GDM1 (cell line): ENCODE data around the gene OXSR1.
"Not testable (repeated sequence)": the region's sequence is repeated elsewhere in the genome, so short reads cannot be mapped to it uniquely, and the experiment has no call there.

ENCODE experiments used
- DNase-seq: peaks from one replicate; lab custom pipeline; 2025; lab: John Stamatoyannopoulos, UW

OXSR1 gene

DNA sequence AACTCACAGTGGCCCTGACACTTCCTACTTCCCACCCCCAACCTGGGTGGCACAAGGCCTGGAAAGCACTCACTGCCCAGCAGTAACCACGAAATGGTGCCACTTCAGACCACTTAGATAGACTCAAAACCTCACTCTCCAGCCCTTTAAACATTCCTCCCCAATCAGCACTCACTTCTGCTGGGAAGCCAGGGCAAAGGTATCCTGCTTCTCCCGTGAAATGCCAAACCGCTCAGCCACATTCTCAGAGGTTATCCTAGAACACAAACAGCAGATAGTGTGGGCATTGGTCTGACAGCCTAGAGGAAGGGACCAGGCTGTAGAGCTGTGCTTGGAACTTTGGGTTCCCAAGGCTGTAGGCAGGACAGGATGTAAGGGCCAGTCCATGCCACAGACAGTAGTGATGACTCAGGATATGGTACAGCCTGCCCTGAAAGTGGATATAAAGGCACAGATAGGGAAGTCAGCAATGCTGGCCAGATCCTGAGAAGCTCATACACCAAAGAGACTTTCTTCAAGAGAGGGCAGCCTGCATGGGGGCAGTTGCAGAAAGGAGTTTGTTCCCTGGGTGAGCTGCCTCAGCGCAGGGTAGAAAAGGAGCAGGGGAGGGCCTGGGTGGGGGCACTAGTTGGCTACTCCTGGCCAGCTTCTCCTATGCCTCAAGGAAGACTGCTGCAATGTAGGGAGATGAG lies 37.6 kb upstream of the OXSR1 start:
- DNase-seq: no peak

DNA sequence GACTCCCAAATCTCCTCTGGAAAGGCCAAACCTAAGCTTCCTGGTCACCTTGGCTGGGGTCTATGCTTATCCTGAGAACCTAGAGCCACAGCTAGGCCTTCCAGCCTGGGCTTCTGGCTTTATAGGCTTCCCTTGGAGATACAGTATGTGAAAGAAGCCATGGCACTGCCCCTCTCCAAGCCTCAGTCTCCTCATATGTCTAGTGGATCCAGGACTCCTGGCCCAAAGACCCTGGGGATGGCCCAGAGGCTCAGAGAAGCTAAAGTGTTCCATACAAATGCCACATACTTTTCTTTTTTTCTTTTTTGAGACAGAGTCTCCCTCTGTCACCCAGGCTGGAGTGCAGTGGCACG lies 37.1 kb upstream of the OXSR1 start:
- no peak for DNase-seq

DNA sequence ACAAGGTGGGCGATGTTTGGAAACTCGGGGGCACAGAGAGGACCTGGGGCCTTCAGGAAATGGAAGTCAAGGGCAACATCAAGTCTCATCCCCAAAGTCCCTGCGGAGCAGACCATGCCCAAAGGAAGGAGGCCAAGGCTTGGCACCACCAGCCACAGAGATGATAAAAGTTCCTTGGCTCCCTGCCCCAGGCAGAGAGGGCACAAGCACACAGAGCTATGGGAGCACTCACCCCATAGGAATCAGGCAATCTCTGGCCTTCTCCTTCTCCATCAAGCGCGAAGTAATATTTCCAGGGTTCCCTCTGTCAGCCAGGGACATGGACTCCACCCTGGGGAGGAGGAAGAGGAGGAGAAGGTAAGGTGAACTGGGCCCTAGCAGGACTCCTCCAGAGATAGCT lies 36.3 kb upstream of the OXSR1 start:
- DNase-seq: no peak

DNA sequence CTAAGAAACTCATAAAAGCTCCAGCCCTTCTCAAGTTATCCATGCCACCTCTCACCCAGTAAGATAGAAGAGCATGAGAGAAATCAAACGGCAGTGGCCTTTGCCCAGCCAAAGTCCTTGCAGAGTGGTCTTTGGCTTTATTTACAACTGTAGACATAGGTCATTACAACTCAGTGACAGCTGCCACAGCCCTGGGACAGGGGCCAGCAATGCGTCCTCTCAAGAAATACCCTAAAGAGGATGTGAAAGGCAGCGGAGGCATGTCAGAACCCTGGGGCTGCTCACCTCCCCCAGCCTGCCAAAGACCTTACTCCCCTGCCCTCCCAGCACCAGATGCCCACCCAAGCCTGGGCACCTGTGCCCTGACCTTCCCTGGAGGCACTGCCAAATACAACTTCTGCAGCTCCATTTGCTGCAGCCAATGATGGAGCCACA lies 34.7 kb upstream of the OXSR1 start:
- DNase-seq: no peak

DNA sequence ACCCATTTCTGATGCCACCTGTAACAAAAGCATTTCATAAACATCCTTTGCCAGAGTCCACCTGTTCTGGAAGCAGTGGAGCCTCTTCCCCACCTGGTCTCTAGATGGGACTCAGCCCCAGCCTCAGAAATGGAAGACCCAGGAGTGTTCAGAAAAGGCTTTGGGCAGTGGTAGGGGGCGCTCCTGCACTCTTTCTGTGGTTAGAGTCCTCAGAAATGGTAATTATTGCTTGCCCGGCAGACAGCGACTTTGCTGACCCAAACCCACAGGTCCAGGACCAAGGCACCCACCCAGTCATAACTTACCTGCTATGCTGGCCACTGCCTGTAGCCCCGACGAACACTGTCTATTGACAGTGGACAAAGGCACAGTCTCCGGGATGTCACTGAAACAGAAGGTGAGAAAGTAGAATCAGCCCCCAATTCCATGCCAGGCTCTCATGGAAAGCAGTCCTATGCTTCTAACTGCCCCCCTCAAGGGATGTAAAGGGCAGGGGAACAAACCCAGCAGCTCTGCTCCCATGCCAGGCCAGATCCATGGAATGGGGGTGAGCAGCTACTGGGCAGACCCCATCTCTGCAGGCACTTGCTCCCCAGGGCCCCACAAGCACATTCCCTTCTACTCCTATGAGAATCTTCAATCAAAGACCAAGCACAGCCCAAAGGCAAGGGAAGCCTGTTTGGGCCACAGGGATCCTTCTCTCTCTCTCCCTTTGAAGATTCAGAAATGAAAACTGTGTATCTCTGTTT lies 33.5 kb upstream of the OXSR1 start:
- DNase-seq: no peak

DNA sequence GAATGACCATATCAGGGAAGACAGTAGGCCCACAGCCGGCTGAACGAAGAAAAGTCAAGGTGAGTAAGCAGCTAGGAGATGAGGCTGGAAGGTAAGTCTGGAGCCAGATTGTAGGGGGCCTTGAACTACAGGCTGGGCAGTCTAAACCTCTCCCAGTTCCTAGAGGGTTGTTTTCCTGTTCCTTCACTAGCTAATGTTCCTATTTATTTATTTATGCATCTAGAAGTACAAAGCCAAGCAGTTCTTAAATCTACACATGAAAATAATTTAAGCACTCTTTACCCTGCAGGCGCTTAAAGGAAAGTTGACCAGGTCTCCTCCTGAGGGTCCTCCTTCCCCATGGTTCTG lies 32.2 kb upstream of the OXSR1 start:
- no peak for DNase-seq

DNA sequence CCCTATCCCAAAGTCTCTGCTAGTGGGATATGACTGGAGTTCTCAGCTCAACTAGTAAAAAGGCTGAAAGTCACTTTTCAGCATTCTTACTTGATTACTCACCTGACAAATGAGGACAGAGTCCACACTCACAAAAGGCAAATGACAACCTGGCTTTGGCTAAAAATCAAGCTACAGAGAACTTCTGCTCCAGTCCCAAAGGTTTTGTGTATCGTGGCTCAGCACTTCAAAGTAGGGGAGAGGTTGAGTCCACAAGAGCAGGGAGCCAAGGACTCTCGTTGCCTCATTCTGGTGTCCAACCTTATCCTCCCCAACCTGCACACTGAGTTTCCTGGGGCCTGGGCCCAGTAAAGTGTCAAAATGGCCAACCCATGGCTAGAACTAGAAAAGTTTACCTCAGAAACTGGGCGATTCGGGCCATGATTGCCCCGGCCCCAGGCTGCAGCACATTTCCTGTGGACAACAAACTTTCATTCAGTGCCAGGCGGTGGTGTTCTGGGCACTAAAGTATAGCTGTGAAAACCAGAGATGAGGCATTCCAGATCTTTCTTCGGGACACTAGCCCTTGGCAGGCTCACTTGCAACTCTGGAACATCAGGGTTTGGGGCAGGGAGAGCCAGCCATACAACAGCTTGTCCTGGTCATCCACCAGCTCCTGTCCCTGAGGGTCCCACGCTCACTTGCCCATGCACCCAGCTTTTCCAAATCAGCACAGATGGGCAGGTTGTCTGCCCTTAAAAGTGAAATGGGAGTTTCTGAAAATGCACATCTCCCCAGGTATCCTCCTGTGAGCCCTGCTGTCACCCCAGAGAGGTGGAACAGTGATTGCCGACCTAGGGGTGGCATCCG lies 31.6 kb upstream of the OXSR1 start:
- DNase-seq: no peak

DNA sequence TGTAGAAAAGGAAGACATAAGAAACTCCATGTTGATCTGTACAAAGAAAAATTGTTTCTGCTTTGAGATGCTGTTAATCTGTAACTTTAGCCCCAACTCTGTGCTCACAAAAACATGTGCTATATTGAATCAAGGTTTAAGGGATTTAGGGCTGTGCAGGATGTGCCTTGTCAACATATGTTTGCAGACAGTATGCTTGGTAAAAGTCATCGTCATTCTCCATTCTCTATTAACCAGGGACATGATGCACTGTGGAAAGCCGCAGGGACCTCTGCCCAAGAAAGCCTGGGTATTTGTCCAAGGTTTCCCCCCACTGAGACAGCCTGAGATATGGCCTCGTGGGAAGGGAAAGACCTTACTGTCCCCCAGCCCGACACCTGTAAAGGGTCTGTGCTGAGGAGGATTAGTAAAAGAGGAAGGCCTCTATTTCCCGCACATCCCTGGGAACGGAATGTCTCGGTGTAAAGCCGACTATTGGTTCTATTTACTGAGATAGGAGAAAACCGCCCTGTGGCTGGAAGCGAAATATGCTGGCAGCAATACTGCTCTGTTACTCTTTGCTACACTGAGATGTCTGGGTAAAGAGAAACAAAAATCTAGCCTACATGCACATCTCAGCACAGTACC lies 30.7 kb upstream of the OXSR1 start:
- DNase-seq: not testable (repeated sequence)

DNA sequence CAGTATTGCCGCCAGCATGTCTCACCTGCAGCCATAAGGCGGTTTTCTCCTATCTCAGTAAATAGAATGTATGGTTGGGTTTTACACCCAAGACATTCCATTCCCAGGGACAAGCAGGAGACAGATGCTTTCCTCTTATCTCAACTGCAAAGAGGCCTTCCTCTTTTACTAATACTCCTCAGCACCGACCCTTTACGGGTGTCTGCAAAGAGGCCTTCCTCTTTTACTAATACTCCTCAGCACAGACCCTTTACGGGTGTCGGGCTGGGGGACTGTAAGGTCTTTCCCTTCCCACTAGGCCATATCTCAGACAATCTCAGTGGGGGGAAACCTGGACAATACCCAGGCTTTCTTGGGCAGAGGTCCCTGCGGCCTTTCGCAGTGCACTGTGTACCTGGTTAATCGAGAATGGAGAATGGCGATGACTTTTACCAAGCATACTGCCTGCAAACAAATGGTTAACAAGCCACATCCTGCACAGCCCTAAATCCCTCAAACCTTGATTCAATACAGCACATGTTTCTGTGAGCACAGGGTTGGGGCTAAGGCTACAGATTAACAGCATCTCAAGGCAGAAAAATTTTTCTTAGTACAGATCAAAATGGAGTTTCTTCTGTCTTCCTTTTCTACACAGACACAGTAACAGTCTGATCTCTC lies 29.6 kb upstream of the OXSR1 start:
- peak; percentile 11 for DNase-seq

DNA sequence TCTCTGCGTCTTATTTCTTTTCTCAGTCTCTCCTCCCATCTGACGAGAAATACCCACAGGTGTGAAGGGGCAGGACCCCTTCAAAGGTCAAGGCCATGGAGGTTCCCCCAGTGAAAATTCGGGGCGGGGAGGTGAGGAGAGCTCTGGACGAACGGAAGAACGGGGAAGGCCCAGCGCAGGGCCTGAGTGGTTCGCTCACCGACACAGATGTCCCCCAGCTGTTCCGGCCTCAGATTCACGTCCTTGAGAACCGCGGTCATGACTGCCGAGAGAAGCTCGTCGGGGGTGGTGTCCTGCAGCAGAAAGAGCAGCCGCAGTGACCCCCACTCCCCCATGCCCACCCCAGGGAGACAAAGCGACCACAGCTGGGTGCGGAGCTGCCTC lies 29.0 kb upstream of the OXSR1 start:
- DNase-seq: no peak

DNA sequence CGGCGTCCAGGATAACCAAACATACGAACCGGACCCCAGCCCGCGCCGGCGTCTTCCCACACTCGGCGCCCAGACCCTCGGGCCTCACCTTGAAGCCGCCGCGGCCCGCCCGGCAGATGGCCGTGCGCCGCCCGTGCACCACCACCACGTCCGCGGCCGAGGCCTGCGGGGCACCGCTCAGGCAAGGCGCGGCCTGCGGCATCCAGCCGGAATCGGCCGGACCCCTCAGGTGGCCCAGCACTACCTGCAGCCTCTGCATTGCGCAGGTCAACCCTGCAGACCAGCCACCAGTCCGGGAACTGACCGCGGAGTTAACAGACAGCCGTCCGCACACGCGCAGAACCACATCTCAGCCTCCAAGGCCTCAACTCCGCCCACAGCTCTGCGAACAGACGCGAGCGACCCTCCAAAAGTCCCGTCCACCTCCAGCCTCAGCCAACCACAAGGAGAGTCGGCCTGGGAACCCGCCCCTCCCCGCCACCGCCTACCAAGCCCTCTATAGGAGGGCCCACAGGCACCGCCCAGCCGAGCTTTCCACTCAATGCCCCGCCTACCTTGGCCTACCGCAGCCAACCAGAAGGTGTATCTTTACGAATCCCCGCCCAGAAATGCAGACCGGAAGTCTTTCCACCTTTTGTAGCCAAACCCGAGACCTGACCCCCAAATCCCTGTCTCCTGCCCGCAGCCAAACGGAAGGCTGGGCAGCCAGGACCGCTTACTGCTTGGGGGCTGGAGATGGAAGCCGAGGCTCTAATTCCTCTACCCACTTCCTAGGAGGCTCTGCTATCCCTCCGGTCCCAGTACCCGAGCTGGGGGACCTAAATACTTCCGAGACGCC lies 28.3 kb upstream of the OXSR1 start, which contains the start of gene ACAA1:
ACAA1 (minus strand) TSS at position 351 of the 838 bp plus-strand sequence; CDS start at position 259, 92 bp downstream.
- peak; percentile 98 for DNase-seq

DNA sequence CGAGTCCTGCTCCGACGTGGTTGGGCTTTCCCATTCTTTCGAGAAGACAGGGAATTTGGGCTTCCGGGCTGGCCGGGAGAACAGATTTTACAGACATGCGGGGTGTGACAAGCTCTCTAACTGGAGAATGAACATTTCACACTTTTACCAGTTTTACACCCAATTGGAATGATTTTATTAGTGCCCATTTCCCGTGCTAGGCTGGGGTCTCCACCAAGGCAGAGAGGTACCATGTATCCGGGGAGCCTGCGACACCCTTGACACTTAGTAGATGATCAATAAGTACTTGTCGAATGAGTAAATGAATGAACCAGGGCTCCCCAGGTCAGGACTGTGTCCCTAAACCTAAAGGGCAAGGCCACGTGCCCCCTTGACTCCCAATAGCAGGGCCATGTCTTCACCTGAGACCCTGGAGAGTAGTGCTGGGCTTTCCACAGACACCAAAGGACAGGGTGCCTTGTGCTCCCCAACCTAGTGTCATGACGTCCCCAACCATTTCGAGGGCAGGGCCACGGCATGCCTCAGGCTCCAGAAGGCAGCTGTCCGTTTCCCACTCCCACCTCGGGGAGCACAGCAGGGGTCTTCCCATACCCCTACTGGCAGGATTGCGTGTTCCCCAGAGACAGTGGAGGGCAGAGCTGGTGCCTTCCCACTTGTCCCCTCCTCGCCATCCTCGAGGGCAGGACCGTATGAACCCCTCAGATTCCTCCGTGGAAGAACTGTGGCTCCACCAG lies 27.6 kb upstream of the OXSR1 start:
- no peak for DNase-seq

DNA sequence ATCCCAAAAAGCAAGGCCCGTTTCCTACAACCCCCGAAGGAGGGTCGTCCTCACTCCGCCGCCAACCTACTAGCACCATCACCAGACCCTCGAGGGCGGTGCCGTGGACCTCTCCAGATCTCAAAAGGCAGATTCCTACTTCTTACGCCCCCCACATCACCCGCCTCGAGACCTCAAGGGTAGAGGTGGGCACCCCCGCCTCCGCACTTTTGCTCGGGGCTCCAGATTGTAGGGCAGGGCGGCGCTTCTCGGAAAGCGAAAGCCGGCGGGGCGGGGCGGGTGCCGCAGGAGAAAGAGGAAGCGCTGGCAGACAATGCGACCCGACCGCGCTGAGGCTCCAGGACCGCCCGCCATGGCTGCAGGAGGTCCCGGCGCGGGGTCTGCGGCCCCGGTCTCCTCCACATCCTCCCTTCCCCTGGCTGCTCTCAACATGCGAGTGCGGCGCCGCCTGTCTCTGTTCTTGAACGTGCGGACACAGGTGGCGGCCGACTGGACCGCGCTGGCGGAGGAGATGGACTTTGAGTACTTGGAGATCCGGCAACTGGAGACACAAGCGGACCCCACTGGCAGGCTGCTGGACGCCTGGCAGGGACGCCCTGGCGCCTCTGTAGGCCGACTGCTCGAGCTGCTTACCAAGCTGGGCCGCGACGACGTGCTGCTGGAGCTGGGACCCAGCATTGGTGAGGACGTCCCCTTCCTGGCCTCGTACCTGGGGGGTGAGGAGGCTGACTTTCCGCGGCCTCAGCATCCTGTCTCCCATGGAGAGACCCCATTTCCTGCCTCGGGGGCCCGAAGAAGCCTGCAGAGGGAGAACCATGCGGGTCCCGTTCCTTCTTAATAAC lies 26.8 kb upstream of the OXSR1 start, which contains the start of gene MYD88:
MYD88 (plus strand) TSS at position 313 of the 842 bp plus-strand sequence; CDS start at position 353, 40 bp downstream.
- peak; percentile 68 for DNase-seq

DNA sequence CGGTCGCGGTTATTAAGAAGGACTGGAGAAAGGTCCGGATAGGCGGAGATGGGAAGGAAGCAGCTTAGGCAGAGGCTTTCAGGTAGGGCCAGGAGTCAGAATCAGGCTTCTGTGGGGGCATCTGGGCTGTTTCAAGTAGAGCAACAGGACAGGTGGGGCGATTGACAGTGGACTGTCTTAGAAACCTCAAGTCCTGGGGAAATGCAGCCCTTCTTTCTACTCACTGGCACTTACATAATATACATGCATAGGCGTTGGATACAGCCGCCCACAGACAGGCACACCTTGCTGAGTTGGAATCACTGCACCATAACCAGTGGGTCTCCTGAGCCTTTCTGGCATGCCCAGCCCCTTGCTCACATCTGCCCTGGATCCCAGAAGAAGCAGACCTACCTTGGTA lies 26.1 kb upstream of the OXSR1 start:
- DNase-seq: no peak

DNA sequence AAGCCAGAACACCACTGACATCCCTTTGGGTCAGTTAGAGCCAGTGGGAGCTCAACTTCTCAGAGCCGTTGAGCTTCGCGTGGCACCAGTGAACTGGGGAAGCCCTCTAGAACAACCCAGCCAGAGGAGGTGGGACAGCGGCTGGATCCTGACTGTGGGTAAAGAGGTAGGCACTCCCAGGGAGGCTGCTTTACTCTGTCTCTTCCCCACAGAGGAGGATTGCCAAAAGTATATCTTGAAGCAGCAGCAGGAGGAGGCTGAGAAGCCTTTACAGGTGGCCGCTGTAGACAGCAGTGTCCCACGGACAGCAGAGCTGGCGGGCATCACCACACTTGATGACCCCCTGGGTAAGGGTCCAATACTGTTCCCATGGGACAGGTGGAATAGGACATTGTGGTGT lies 25.7 kb upstream of the OXSR1 start:
- DNase-seq: no peak

DNA sequence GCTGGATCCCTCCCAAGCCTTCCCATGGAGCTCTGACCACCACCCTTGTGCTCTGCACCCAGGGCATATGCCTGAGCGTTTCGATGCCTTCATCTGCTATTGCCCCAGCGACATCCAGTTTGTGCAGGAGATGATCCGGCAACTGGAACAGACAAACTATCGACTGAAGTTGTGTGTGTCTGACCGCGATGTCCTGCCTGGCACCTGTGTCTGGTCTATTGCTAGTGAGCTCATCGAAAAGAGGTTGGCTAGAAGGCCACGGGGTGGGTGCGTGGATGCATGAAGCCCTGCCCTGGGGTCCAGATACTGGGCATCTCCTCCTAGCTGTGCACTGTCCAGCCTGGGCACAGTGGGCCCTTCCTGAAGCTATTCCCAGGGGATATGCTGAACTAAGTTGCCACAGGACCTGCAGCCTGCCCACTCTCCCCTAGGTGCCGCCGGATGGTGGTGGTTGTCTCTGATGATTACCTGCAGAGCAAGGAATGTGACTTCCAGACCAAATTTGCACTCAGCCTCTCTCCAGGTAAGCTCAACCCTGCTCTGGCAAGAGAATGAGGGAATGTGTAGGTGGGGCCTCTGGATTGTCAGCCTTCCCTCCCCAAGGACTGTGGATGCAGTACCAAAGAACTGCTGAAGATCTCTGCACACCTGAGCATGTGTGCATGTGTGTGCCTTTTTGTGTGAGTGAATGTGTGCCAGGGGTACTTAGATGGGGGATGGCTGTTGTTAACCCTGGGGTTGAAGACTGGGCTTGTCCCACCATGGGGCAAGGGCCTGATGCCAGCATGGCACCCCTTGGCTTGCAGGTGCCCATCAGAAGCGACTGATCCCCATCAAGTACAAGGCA lies 24.8 kb upstream of the OXSR1 start:
- DNase-seq: no peak

DNA sequence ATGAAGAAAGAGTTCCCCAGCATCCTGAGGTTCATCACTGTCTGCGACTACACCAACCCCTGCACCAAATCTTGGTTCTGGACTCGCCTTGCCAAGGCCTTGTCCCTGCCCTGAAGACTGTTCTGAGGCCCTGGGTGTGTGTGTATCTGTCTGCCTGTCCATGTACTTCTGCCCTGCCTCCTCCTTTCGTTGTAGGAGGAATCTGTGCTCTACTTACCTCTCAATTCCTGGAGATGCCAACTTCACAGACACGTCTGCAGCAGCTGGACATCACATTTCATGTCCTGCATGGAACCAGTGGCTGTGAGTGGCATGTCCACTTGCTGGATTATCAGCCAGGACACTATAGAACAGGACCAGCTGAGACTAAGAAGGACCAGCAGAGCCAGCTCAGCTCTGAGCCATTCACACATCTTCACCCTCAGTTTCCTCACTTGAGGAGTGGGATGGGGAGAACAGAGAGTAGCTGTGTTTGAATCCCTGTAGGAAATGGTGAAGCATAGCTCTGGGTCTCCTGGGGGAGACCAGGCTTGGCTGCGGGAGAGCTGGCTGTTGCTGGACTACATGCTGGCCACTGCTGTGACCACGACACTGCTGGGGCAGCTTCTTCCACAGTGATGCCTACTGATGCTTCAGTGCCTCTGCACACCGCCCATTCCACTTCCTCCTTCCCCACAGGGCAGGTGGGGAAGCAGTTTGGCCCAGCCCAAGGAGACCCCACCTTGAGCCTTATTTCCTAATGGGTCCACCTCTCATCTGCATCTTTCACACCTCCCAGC lies 24.0 kb upstream of the OXSR1 start:
- DNase-seq: no peak

DNA sequence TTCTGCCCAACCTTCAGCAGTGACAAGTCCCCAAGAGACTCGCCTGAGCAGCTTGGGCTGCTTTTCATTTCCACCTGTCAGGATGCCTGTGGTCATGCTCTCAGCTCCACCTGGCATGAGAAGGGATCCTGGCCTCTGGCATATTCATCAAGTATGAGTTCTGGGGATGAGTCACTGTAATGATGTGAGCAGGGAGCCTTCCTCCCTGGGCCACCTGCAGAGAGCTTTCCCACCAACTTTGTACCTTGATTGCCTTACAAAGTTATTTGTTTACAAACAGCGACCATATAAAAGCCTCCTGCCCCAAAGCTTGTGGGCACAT lies 23.4 kb upstream of the OXSR1 start:
- no peak for DNase-seq
